GM06990 (cell line): ENCODE measurements around the gene MOV10L1.

Experiments
- DNase-seq: peaks from one replicate; pipeline ENCODE4 v3.0.0-alpha.2; 2011; ENCODE audit not compliant: insufficient read length; ENCODE audit errors: extremely low read depth
- H3K27me3 ChIP-seq: replicated peaks from 2 replicates; pipeline ENCODE4 v1.6.0; 2011; ENCODE audit warnings: low read length; ENCODE audit not compliant: control insufficient read depth, insufficient read depth
- H3K36me3 ChIP-seq: 2 replicates; pipeline ENCODE4 v1.5.1; 2011; ENCODE audit warnings: low read length; ENCODE audit not compliant: control insufficient read depth, insufficient read depth
- H3K4me3 ChIP-seq: replicated peaks from 2 replicates; pipeline ENCODE4 v1.5.1; 2011; ENCODE audit warnings: low read depth, mild to moderate bottlenecking, control low read depth, low read length
- CTCF ChIP-seq: IDR thresholded peaks from 2 replicates; pipeline ENCODE4 v1.5.1; 2011; ENCODE audit warnings: low read length, control low read depth, mild to moderate bottlenecking, inconsistent platforms; ENCODE audit not compliant: insufficient read depth, poor library complexity, severe bottlenecking

Gene MOV10L1

GRCh38 chr22:50046019-50046415 lies 43.8 kb upstream of the MOV10L1 start:
- DNase-seq: no peak
- Histone ChIP-seq H3K4me3 (no peak overlapping the region), H3K36me3 (no peaks in the 10 kb centered on the region), H3K27me3 (no peaks in the 10 kb centered on the region)
- no peak for TF ChIP-seq CTCF

- Histone ChIP-seq H3K27me3 (no peaks in the 10 kb centered on the region), H3K36me3 (no peaks in the 10 kb centered on the region), H3K4me3 (no peak overlapping the region)
- no peak for DNase-seq
- no peak for TF ChIP-seq CTCF
Observed at GRCh38 chr22:50046481-50047245, 43.1 kb upstream of the MOV10L1 start.

- no peak for TF ChIP-seq CTCF
- no peak overlapping the region for H3K4me3 ChIP-seq
- H3K36me3 ChIP-seq: no peaks in the 10 kb centered on the region
- no peaks in the 10 kb centered on the region for H3K27me3 ChIP-seq
- no peak for DNase-seq
Observed at GRCh38 chr22:50047346-50047745, 42.5 kb upstream of the MOV10L1 start.

- H3K27me3 ChIP-seq: no peaks in the 10 kb centered on the region
- H3K36me3 ChIP-seq: no peaks in the 10 kb centered on the region
- no peak for DNase-seq
- TF ChIP-seq CTCF: no peak
- H3K4me3 ChIP-seq: no peak overlapping the region
Observed at GRCh38 chr22:50048061-50048765, 41.6 kb upstream of the MOV10L1 start.

- no peak for TF ChIP-seq CTCF
- no peak for DNase-seq
- H3K27me3 ChIP-seq: no peaks in the 10 kb centered on the region
- no peak overlapping the region for H3K4me3 ChIP-seq
- no peaks in the 10 kb centered on the region for H3K36me3 ChIP-seq
Observed at GRCh38 chr22:50048836-50049235, 41.0 kb upstream of the MOV10L1 start.
